ENCODE measurements around the gene ADAP2. TPM values are rescaled to one million over a fixed set of nuclear protein-coding genes. Genes with fewer than 3 reads are reported as not detected.

Gene ADAP2
- total and polyA plus RNA-seq, 10 of the 15 experiments (the other 5 are each of a cell fraction or from before 2014, with no cell fraction given), result 0.15 to 13.6 (median 6.8) TPM

GRCh38 chr17:30939051-30939689 lies 17.4 kb downstream of the ADAP2 start:
- intact Hi-C loops (cut with micrococcal nuclease; ENCODE audit: unreplicated experiment) (no loop called here), in situ Hi-C loops (cut with MboI) (no loop called here)
- peak; percentile 69 for ATAC-seq
- Histone ChIP-seq H3K9me3 (replicated peaks; ENCODE audit: control insufficient read depth, insufficient read depth, low read length) (no peaks in the 10 kb centered on the region; the same call in 2 of the 3 replicates), H3K4me3 (peak overlapping the region; percentile 37; the same call in 1 of the 2 replicates), H3K27me3 (replicated peaks in 1 of 2; ENCODE audit: control insufficient read depth in 2 of 2, insufficient read depth in 2 of 2, low read length in 1 of 2) (no peaks in the 10 kb centered on the region), H3K9ac (ENCODE audit: control insufficient read depth, insufficient read depth, low read length) (peak overlapping the region; percentile 47), H3K36me3 (ENCODE audit: control insufficient read depth in 2 of 2, insufficient read depth in 2 of 2, low read length in 1 of 2) (no peaks in the 10 kb centered on the region), H3K27ac (ENCODE audit: control insufficient read depth, insufficient read depth) (peak overlapping the region; percentile 78), H4K20me1 (ENCODE audit: control insufficient read depth, insufficient read depth) (no peaks in the 10 kb centered on the region), H3K79me2 (ENCODE audit: control insufficient read depth, insufficient read depth, low read length) (no peaks in the 10 kb centered on the region), H3K4me1 (ENCODE audit: control insufficient read depth, insufficient read depth, low read length) (peaks cover 6% of the 10 kb centered on the region; the same call in 1 of the 2 replicates), H3K4me2 (ENCODE audit: control insufficient read depth, insufficient read depth) (peak overlapping the region; percentile 71), H2AFZ (ENCODE audit: control insufficient read depth, low read depth, low read length) (peak overlapping the region; percentile 87)
- POLR2A ChIA-PET, result interaction anchor here (0.6 kb wide), 1 partner anchor 726 kb away, joined by 3 read pairs; no protein-coding TSS in a partner anchor
- CTCF ChIA-PET, result interaction anchor here (1.0 kb wide), 1 partner anchor 29 kb away, joined by 4 read pairs; no protein-coding TSS in a partner anchor
- RAD21 ChIA-PET (ENCODE audit: unreplicated experiment), result interaction anchor here (1.1 to 1.6 kb wide), 3 partner anchors 22 to 31 kb away, joined by 5 read pairs; partner anchors contain the start of gene RNF135
- TF ChIP-seq MLLT1 (IDR thresholded peaks at IDR 0.05), result peak; percentile 68; the same call in 1 of the 2 replicates
- TF ChIP-seq USF1 (IDR thresholded peaks at IDR 0.05; ENCODE audit: borderline replicate concordance, extremely low read length, insufficient read depth, low read depth, low read length), result no peak
- TF ChIP-seq TAF1 (IDR thresholded peaks at IDR 0.05; ENCODE audit: borderline replicate concordance, low read depth, low read length), result no peak
- TF ChIP-seq RBBP5 (conservative IDR thresholded peaks at IDR 0.05), result peak; percentile 67; the same call in 1 of the 2 replicates
- TF ChIP-seq IKZF1 (conservative IDR thresholded peaks at IDR 0.05), result no peak
- TF ChIP-seq ZNF384 (IDR thresholded peaks at IDR 0.05; ENCODE audit: borderline replicate concordance, low read depth, low read length), result peak; percentile 61
- no peak for TF ChIP-seq WRNIP1 (IDR thresholded peaks at IDR 0.05; ENCODE audit: borderline replicate concordance, low read depth, low read length)
- peak; percentile 32; the same call in 1 of the 2 replicates for TF ChIP-seq JUNB (IDR thresholded peaks at IDR 0.05)
- TF ChIP-seq NFYB (IDR thresholded peaks at IDR 0.05; ENCODE audit: insufficient read depth, low read depth, low read length), result 0 out of 2 replicates have a peak, but pooled peaks have one; percentile 38
- no peak for TF ChIP-seq TARDBP (IDR thresholded peaks at IDR 0.05; ENCODE audit: borderline replicate concordance)
- 0 out of 2 replicates have a peak, but pooled peaks have one; percentile 78 for TF ChIP-seq ASH2L (IDR thresholded peaks at IDR 0.05; ENCODE audit: borderline replicate concordance, low read depth)
- TF ChIP-seq YBX1 (IDR thresholded peaks at IDR 0.05), result no peak
- TF ChIP-seq REST (IDR thresholded peaks at IDR 0.05; ENCODE audit: low read depth, low read length), result no peak
- TF ChIP-seq TCF12 (IDR thresholded peaks at IDR 0.05; ENCODE audit: low read depth, low read length), result 0 out of 2 replicates have a peak, but pooled peaks have one; percentile 36
- 0 out of 2 replicates have a peak, but pooled peaks have one; percentile 28 for TF ChIP-seq GABPA (IDR thresholded peaks at IDR 0.05; ENCODE audit: low read depth)
- FAIRE-seq, result peak; percentile 31
- peak; percentile 17 for DNase-seq (ENCODE audit: low read depth, low spot score)
- SMC1A ChIA-PET (ENCODE audit: uncharacterized antibody, unreplicated experiment), result interaction anchor here (1.2 to 3.1 kb wide), 5 partner anchors 11 to 31 kb away, joined by 3 to 7 read pairs (median 4); no protein-coding TSS in a partner anchor
- 5% methylated on average over 13 of the region's 13 CpGs for WGBS (ENCODE audit: insufficient coverage, insufficient replicate concordance, low lambda C conversion rate, missing lambda C conversion rate)
- no TSS peak for BruUV-seq (replicated peaks)

Measured in GM12878 (cell line).